H9 (cell line): ENCODE results near the gene OR5D18. TPM values are rescaled to one million over a fixed set of nuclear protein-coding genes. Genes with fewer than 3 reads are reported as not detected.
"Not testable (repeated sequence)": the region's sequence is repeated elsewhere in the genome, so short reads cannot be mapped to it uniquely, and the experiment has no call there.

Experiments
- DNase-seq: peaks from one replicate; pipeline ENCODE4 v3.0.0-alpha.2; 2017
- H2AFZ ChIP-seq: one replicate; pipeline ENCODE4 v1.6.1; 2013; ENCODE audit warnings: mild to moderate bottlenecking, low read length, control low read depth, moderate library complexity
- H2AK5ac ChIP-seq: 2 replicates; pipeline ENCODE4 v1.6.1; 2013; ENCODE audit warnings: low read length, control low read depth, mixed read lengths; ENCODE audit not compliant: insufficient read length
- H2BK120ac ChIP-seq: one replicate; pipeline ENCODE4 v1.6.1; 2013; ENCODE audit warnings: low read depth, mild to moderate bottlenecking, low read length, control low read depth, inconsistent platforms; ENCODE audit not compliant: poor library complexity, severe bottlenecking
- H2BK12ac ChIP-seq: 2 replicates; pipeline ENCODE4 v1.6.1; 2013; ENCODE audit warnings: low read length, control low read depth, mixed read lengths, low read depth; ENCODE audit not compliant: insufficient read length
- H2BK15ac ChIP-seq: 2 replicates; pipeline ENCODE4 v1.6.1; 2013; ENCODE audit warnings: low read depth, low read length, control low read depth
- H2BK20ac ChIP-seq: one replicate; pipeline ENCODE4 v1.6.1; 2013; ENCODE audit warnings: low read depth, mild to moderate bottlenecking, low read length, control low read depth, inconsistent platforms; ENCODE audit not compliant: poor library complexity, severe bottlenecking
- H2BK5ac ChIP-seq: 2 replicates; pipeline ENCODE4 v1.6.1; 2013; ENCODE audit warnings: low read length, control low read depth, mixed read lengths; ENCODE audit not compliant: insufficient read length
- H3K14ac ChIP-seq: 2 replicates; pipeline ENCODE4 v1.6.1; 2013; ENCODE audit warnings: low read length, control low read depth; ENCODE audit not compliant: insufficient read depth
- H3K18ac ChIP-seq: 2 replicates; pipeline ENCODE4 v1.6.1; 2013; ENCODE audit warnings: low read depth, mild to moderate bottlenecking, mixed read lengths, low read length, control low read depth; ENCODE audit not compliant: insufficient read length
- H3K23ac ChIP-seq: 2 replicates; pipeline ENCODE4 v1.6.1; 2013; ENCODE audit warnings: low read length, control low read depth, mixed read lengths, low read depth; ENCODE audit not compliant: insufficient read length
- H3K23me2 ChIP-seq: 2 replicates; pipeline ENCODE4 v1.6.1; 2013; ENCODE audit warnings: low read depth, mild to moderate bottlenecking, mixed read lengths, low read length, control low read depth; ENCODE audit not compliant: insufficient read length, poor library complexity, severe bottlenecking
- H3K27ac ChIP-seq: 2 replicates; pipeline ENCODE4 v1.5.1; 2013; ENCODE audit warnings: low read length, control low read depth, mixed read lengths, low read depth; ENCODE audit not compliant: insufficient read length
- H3K27me3 ChIP-seq: 2 replicates; pipeline ENCODE4 v1.6.1; 2013; ENCODE audit warnings: low read length, control low read depth, inconsistent platforms; ENCODE audit not compliant: insufficient read depth
- H3K4ac ChIP-seq: 2 replicates; pipeline ENCODE4 v1.6.1; 2013; ENCODE audit warnings: low read depth, mild to moderate bottlenecking, control low read depth, inconsistent platforms, low read length, moderate library complexity
- H3K4me1 ChIP-seq: 2 replicates; pipeline ENCODE4 v1.6.1; 2013; ENCODE audit warnings: low read length, control low read depth, inconsistent platforms; ENCODE audit not compliant: insufficient read depth
- H3K4me2 ChIP-seq: 2 replicates; pipeline ENCODE4 v1.6.1; 2013; ENCODE audit warnings: low read length, control low read depth, mixed read lengths; ENCODE audit not compliant: insufficient read length, insufficient read depth
- H3K56ac ChIP-seq: 2 replicates; pipeline ENCODE4 v1.6.1; 2013; ENCODE audit warnings: low read depth, mild to moderate bottlenecking, mixed read lengths, low read length, control low read depth; ENCODE audit not compliant: insufficient read length
- H3K79me1 ChIP-seq: 2 replicates; pipeline ENCODE4 v1.6.1; 2013; ENCODE audit warnings: low read depth, mild to moderate bottlenecking, moderate library complexity, low read length, control low read depth, inconsistent platforms; ENCODE audit not compliant: insufficient read depth, poor library complexity, severe bottlenecking
- H3K79me2 ChIP-seq: 2 replicates; pipeline ENCODE4 v1.6.1; 2013; ENCODE audit warnings: low read length, control low read depth, inconsistent platforms; ENCODE audit not compliant: insufficient read depth
- H3K9ac ChIP-seq: 2 replicates; pipeline ENCODE4 v1.6.1; 2013; ENCODE audit warnings: low read length, control low read depth, mixed read lengths; ENCODE audit not compliant: insufficient read length; ENCODE audit errors: extremely low read depth
- H3K9me3 ChIP-seq: one replicate; pipeline ENCODE4 v1.6.1; 2013; ENCODE audit warnings: low read depth, low read length, inconsistent platforms; ENCODE audit not compliant: control insufficient read depth
- H3T11ph ChIP-seq: one replicate; pipeline ENCODE4 v1.6.1; 2013; ENCODE audit warnings: mild to moderate bottlenecking, low read length, control low read depth, inconsistent platforms
- H4K20me1 ChIP-seq: one replicate; pipeline ENCODE4 v1.6.1; 2013; ENCODE audit not compliant: control insufficient read depth, insufficient read length, insufficient read depth
- H4K5ac ChIP-seq: 2 replicates; pipeline ENCODE4 v1.6.1; 2013; ENCODE audit warnings: low read depth, mild to moderate bottlenecking, mixed read lengths, low read length, control low read depth; ENCODE audit not compliant: insufficient read length
- H4K8ac ChIP-seq: replicated peaks from 2 replicates; pipeline ENCODE4 v1.6.1; 2013; ENCODE audit warnings: low read length, control low read depth, mixed read lengths, low read depth; ENCODE audit not compliant: insufficient read length
- H4K91ac ChIP-seq: 2 replicates; pipeline ENCODE4 v1.6.1; 2013; ENCODE audit warnings: low read depth, mild to moderate bottlenecking, moderate library complexity, mixed read lengths, low read length, control low read depth; ENCODE audit not compliant: insufficient read length
- H3K27ac Mint-ChIP-seq, 3 experiments: 2 replicates in 2 of 3; 3 replicates in 1 of 3; pipeline ENCODE4 v1.8.0; 2020 to 2021; ENCODE audit warnings: mixed read lengths in 3 of 3, mild to moderate bottlenecking in 1 of 3, moderate library complexity in 1 of 3
- H3K27me3 Mint-ChIP-seq: 2 replicates; pipeline ENCODE4 v1.8.0; 2021; ENCODE audit warnings: low read depth, mild to moderate bottlenecking, moderate library complexity, mixed read lengths
- H3K36me3 Mint-ChIP-seq, 3 experiments: 2 replicates in 2 of 3; 3 replicates in 1 of 3; pipeline ENCODE4 v1.8.0; 2020 to 2021; ENCODE audit warnings: low read depth in 3 of 3, mixed read lengths in 3 of 3; ENCODE audit not compliant: insufficient read depth in 1 of 3
- H3K4me1 Mint-ChIP-seq, 2 experiments: 2 replicates each; pipeline ENCODE4 v1.8.0; 2020; ENCODE audit warnings: mixed read lengths in 2 of 2
- H3K4me3 Mint-ChIP-seq, 2 experiments: 2 replicates in 1 of 2; 3 replicates in 1 of 2; pipeline ENCODE4 v1.8.0; 2020 to 2021; ENCODE audit warnings: mild to moderate bottlenecking in 2 of 2, mixed read lengths in 2 of 2, moderate library complexity in 1 of 2
- H3K9me3 Mint-ChIP-seq, 2 experiments: 2 replicates in 1 of 2; 3 replicates in 1 of 2; pipeline ENCODE4 v1.8.0; 2020; ENCODE audit warnings: mild to moderate bottlenecking in 2 of 2, mixed read lengths in 2 of 2, moderate library complexity in 1 of 2
- CTCF ChIP-seq: fragments of 200-600 bp; sonication (generic); conservative IDR thresholded peaks from 3 replicates; pipeline ENCODE4 v1.8.0; 2021; ENCODE audit warnings: antibody characterized with exemption, mild to moderate bottlenecking
- WGBS: extraction: QIAGEN DNeasy Blood & Tissue Kit; methylation state at CpG from one replicate; pipeline ENCODE4 v1.1.7; 2013; ENCODE audit warnings: missing lambda C conversion rate, low lambda C conversion rate, mixed read lengths; ENCODE audit not compliant: insufficient read length; ENCODE audit errors: extremely low coverage; 5-methylcytosine and 5-hydroxymethylcytosine counted together
- total RNA-seq: library from RNA; stranded (reverse); gene quantifications from 2 replicates; pipeline ENCODE4 v1.2.1, GENCODE V29; 2021

The OR5D18 gene
- total RNA-seq, 1 experiment from 2014 or later: not detected

GRCh38 chr11:55854704-55855103 lies 35.3 kb downstream of the OR5D18 start:
- no CpG with 5 or more reads among the region's 1 CpG for WGBS
- Histone ChIP-seq H2BK5ac (no peak overlapping the region), H3K4me1 (no peaks in the 10 kb centered on the region), H3K27me3 (no peaks in the 10 kb centered on the region), H3K18ac (no peak overlapping the region), H2AFZ (no peak overlapping the region), H4K8ac (no peak overlapping the region), H2BK120ac (no peak overlapping the region), H3K4me2 (no peak overlapping the region), H3K9ac (no peak overlapping the region), H3K79me1 (no peaks in the 10 kb centered on the region), H3K14ac (no peak overlapping the region), H2BK12ac (no peak overlapping the region), H4K5ac (no peak overlapping the region), H3K23ac (no peak overlapping the region), H3T11ph (no peak overlapping the region), H4K20me1 (no peaks in the 10 kb centered on the region), H2BK15ac (no peak overlapping the region), H2BK20ac (no peak overlapping the region), H3K79me2 (no peaks in the 10 kb centered on the region), H3K23me2 (no peaks in the 10 kb centered on the region), H3K4ac (no peak overlapping the region), H4K91ac (no peak overlapping the region), H3K56ac (no peak overlapping the region), H3K9me3 (peaks cover 62% of the 10 kb centered on the region), H3K27ac (no peak overlapping the region), H2AK5ac (no peak overlapping the region)
- peaks cover 78 to 90% of the 10 kb centered on the region in 2 experiments for H3K9me3 Mint-ChIP-seq
- no peak for DNase-seq
- no peaks in the 10 kb centered on the region for H3K4me1 Mint-ChIP-seq
- TF ChIP-seq CTCF: no peak
- no peak overlapping the region for H3K27ac Mint-ChIP-seq
- H3K36me3 Mint-ChIP-seq: peaks cover 0 to 12% (median 4%) of the 10 kb centered on the region in 3 experiments; a peak in 3 of 7 replicates
- no peak overlapping the region for H3K4me3 Mint-ChIP-seq
- no peaks in the 10 kb centered on the region for H3K27me3 Mint-ChIP-seq

GRCh38 chr11:55867354-55867753 lies 47.9 kb downstream of the OR5D18 start:
- not testable (repeated sequence) for H3K27me3 Mint-ChIP-seq, H2AK5ac ChIP-seq, DNase-seq, H3K4ac ChIP-seq, H2BK15ac ChIP-seq, H3K27me3 ChIP-seq, H3K23me2 ChIP-seq, H4K5ac ChIP-seq, H2BK20ac ChIP-seq, H3K79me2 ChIP-seq, H3K4me3 Mint-ChIP-seq, H2BK5ac ChIP-seq, H3K18ac ChIP-seq, H3K27ac Mint-ChIP-seq, H2BK12ac ChIP-seq, H4K8ac ChIP-seq, H3K4me1 Mint-ChIP-seq, H2BK120ac ChIP-seq, H3K9ac ChIP-seq, H3K56ac ChIP-seq, H3K14ac ChIP-seq, H3K4me1 ChIP-seq, H3K4me2 ChIP-seq, H3T11ph ChIP-seq, H3K79me1 ChIP-seq, H4K91ac ChIP-seq, H3K27ac ChIP-seq, H3K23ac ChIP-seq, H4K20me1 ChIP-seq, H2AFZ ChIP-seq
- WGBS: no CpG with 5 or more reads among the region's 4 CpGs
- peaks cover 39% of the 10 kb centered on the region for H3K9me3 ChIP-seq
- Mint-ChIP-seq H3K9me3 (peaks cover 86% of the 10 kb centered on the region in 2 experiments), H3K36me3 (peaks cover 0 to 25% (median 4%) of the 10 kb centered on the region in 3 experiments; a peak in 4 of 7 replicates)
